ENCODE data around the gene CCDC177. TPM values are rescaled to one million over a fixed set of nuclear protein-coding genes. Genes with fewer than 3 reads are reported as not detected.

Gene CCDC177
- total and polyA plus RNA-seq, 2 experiments from 2014 or later: 0.23 TPM; not detected in 1

GRCh38 chr14:69580009-69580577, 5.4 kb upstream of the CCDC177 start:
- Histone ChIP-seq H3K9me2 (replicated peaks; ENCODE audit: insufficient read depth) (no peaks in the 10 kb centered on the region), H3K4me1 (ENCODE audit: insufficient read depth) (peaks cover 6% of the 10 kb centered on the region), H3K4me2 (no peak overlapping the region), H3K27ac (peak overlapping the region; percentile 53), H3K27me3 (peaks cover 7% of the 10 kb centered on the region), H3K79me2 (no peaks in the 10 kb centered on the region), H4K20me1 (ENCODE audit: insufficient read depth, poor library complexity, severe bottlenecking) (no peaks in the 10 kb centered on the region), H2AFZ (no peak overlapping the region), H3K36me3 (replicated peaks; ENCODE audit: insufficient read depth, low read depth) (no peaks in the 10 kb centered on the region), H3K4me3 (no peak overlapping the region), H3K9me3 (ENCODE audit: low read depth) (no peaks in the 10 kb centered on the region)
- peak; percentile 85 for DNase-seq (ENCODE audit: low spot score)
- no peak for TF ChIP-seq EZH2phosphoT487 (IDR thresholded peaks at IDR 0.05; ENCODE audit: low read depth, severe bottlenecking, unreplicated experiment)
- peak; percentile 48 for TF ChIP-seq CTCF (IDR thresholded peaks at IDR 0.05; ENCODE audit: poor library complexity)
- WGBS (ENCODE audit: low lambda C conversion rate, missing lambda C conversion rate): 24% methylated on average over 7 of the region's 7 CpGs

GRCh38 chr14:69579476-69579875, 4.8 kb upstream of the CCDC177 start:
- Histone ChIP-seq H3K27ac (peak overlapping the region; percentile 61), H3K4me3 (no peak overlapping the region)
- 80% methylated on average over 2 of the region's 2 CpGs for WGBS (ENCODE audit: low lambda C conversion rate, missing lambda C conversion rate)

GRCh38 chr14:69574954-69575295, 254 bp upstream of the CCDC177 start:
- 49% methylated on average over 5 of the region's 5 CpGs for WGBS (ENCODE audit: low lambda C conversion rate, missing lambda C conversion rate)
- Histone ChIP-seq H3K9me3 (ENCODE audit: low read depth) (no peaks in the 10 kb centered on the region), H3K4me1 (ENCODE audit: insufficient read depth) (peaks cover 12% of the 10 kb centered on the region), H4K20me1 (ENCODE audit: insufficient read depth, poor library complexity, severe bottlenecking) (no peaks in the 10 kb centered on the region), H3K9me2 (replicated peaks; ENCODE audit: insufficient read depth) (no peaks in the 10 kb centered on the region), H3K27ac (no peak overlapping the region), H2AFZ (no peak overlapping the region), H3K4me3 (no peak overlapping the region), H3K79me2 (no peaks in the 10 kb centered on the region), H3K27me3 (peaks cover 43% of the 10 kb centered on the region), H3K36me3 (replicated peaks; ENCODE audit: insufficient read depth, low read depth) (no peaks in the 10 kb centered on the region), H3K4me2 (peak overlapping the region; percentile 84)
- TF ChIP-seq EZH2 (IDR thresholded peaks at IDR 0.05; ENCODE audit: borderline replicate concordance): no peak
- no peak for TF ChIP-seq CTCF (IDR thresholded peaks at IDR 0.05; ENCODE audit: poor library complexity)
- TF ChIP-seq EZH2phosphoT487 (IDR thresholded peaks at IDR 0.05; ENCODE audit: low read depth, severe bottlenecking, unreplicated experiment): no peak
- no peak for DNase-seq (ENCODE audit: low spot score)

More at GRCh38 chr14:69579476-69579875, 4.8 kb upstream of the CCDC177 start:
- no peak for DNase-seq (ENCODE audit: low spot score)
- TF ChIP-seq CTCF (IDR thresholded peaks at IDR 0.05; ENCODE audit: poor library complexity) (no peak), EZH2 (IDR thresholded peaks at IDR 0.05; ENCODE audit: borderline replicate concordance) (no peak), EZH2phosphoT487 (IDR thresholded peaks at IDR 0.05; ENCODE audit: low read depth, severe bottlenecking, unreplicated experiment) (no peak)
- Histone ChIP-seq H4K20me1 (ENCODE audit: insufficient read depth, poor library complexity, severe bottlenecking) (no peaks in the 10 kb centered on the region), H3K36me3 (replicated peaks; ENCODE audit: insufficient read depth, low read depth) (no peaks in the 10 kb centered on the region), H3K4me1 (ENCODE audit: insufficient read depth) (peaks cover 6% of the 10 kb centered on the region), H3K9me3 (ENCODE audit: low read depth) (no peaks in the 10 kb centered on the region), H3K9me2 (replicated peaks; ENCODE audit: insufficient read depth) (no peaks in the 10 kb centered on the region), H2AFZ (no peak overlapping the region), H3K4me2 (no peak overlapping the region), H3K27me3 (peaks cover 7% of the 10 kb centered on the region), H3K79me2 (no peaks in the 10 kb centered on the region)

Measured in hepatocyte (in vitro differentiated cells).